ENCODE data around the gene CACNG4. TPM values are rescaled to one million over a fixed set of nuclear protein-coding genes. Genes with fewer than 3 reads are reported as not detected.

The CACNG4 gene
- total RNA-seq, 2 experiments from 2014 or later, result not detected

GRCh38 chr17:66981983-66982508 is 17.5 kb downstream of the CACNG4 start:
- no peaks in the 10 kb centered on the region for H3K9me2 ChIP-seq (ENCODE audit: insufficient read depth, low read length)
- no peaks in the 10 kb centered on the region for H3K79me2 ChIP-seq (ENCODE audit: insufficient read depth, low read depth, low read length)
- H3K9me3 ChIP-seq (ENCODE audit: low read length), result no peaks in the 10 kb centered on the region
- intact Hi-C loops (cut with micrococcal nuclease; ENCODE audit: unreplicated experiment), result no loop called here
- no TSS peak for BruUV-seq (replicated peaks)
- no peak overlapping the region for H3K27ac ChIP-seq (ENCODE audit: low read depth, low read length, poor library complexity, severe bottlenecking)
- no peak overlapping the region for H3K4me3 ChIP-seq (ENCODE audit: low read depth, low read length, poor library complexity, severe bottlenecking)
- no peaks in the 10 kb centered on the region for H3K36me3 ChIP-seq (ENCODE audit: insufficient read depth, low read length)
- ChIA-PET CTCF (ENCODE audit: unreplicated experiment) (interaction anchor here (0.7 kb wide), 1 partner anchor 12 kb away, joined by 3 read pairs; no protein-coding TSS in a partner anchor), POLR2A (no interaction called here)
- H3K4me2 ChIP-seq (ENCODE audit: low read length), result no peak overlapping the region
- DNase-seq (ENCODE audit: low spot score), result no peak
- TF ChIP-seq EZH2phosphoT487 (IDR thresholded peaks at IDR 0.05; ENCODE audit: borderline replicate concordance, low read depth, low read length), result no peak
- TF ChIP-seq, protein P1, sequence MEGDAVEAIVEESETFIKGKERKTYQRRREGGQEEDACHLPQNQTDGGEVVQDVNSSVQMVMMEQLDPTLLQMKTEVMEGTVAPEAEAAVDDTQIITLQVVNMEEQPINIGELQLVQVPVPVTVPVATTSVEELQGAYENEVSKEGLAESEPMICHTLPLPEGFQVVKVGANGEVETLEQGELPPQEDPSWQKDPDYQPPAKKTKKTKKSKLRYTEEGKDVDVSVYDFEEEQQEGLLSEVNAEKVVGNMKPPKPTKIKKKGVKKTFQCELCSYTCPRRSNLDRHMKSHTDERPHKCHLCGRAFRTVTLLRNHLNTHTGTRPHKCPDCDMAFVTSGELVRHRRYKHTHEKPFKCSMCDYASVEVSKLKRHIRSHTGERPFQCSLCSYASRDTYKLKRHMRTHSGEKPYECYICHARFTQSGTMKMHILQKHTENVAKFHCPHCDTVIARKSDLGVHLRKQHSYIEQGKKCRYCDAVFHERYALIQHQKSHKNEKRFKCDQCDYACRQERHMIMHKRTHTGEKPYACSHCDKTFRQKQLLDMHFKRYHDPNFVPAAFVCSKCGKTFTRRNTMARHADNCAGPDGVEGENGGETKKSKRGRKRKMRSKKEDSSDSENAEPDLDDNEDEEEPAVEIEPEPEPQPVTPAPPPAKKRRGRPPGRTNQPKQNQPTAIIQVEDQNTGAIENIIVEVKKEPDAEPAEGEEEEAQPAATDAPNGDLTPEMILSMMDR (conservative IDR thresholded peaks at IDR 0.05; ENCODE audit: low read length), result no peak
- H2AFZ ChIP-seq (ENCODE audit: low read length), result no peak overlapping the region
- H3K4me1 ChIP-seq (ENCODE audit: insufficient read depth, low read length, poor library complexity, severe bottlenecking), result no peaks in the 10 kb centered on the region
- H4K20me1 ChIP-seq (ENCODE audit: insufficient read depth, low read length), result no peaks in the 10 kb centered on the region

GRCh38 chr17:66983414-66984021 is 19.0 kb downstream of the CACNG4 start:
- DNase-seq (ENCODE audit: low spot score), result no peak
- no peak overlapping the region for H2AFZ ChIP-seq (ENCODE audit: low read length)
- H3K4me3 ChIP-seq (ENCODE audit: low read depth, low read length, poor library complexity, severe bottlenecking), result no peak overlapping the region
- no peak overlapping the region for H3K4me2 ChIP-seq (ENCODE audit: low read length)
- CTCF ChIA-PET (ENCODE audit: unreplicated experiment), result no interaction called here
- H3K79me2 ChIP-seq (ENCODE audit: insufficient read depth, low read depth, low read length), result no peaks in the 10 kb centered on the region
- intact Hi-C loops (cut with micrococcal nuclease; ENCODE audit: unreplicated experiment), result no loop called here
- H3K9me3 ChIP-seq (ENCODE audit: low read length), result no peaks in the 10 kb centered on the region
- H3K36me3 ChIP-seq (ENCODE audit: insufficient read depth, low read length), result no peaks in the 10 kb centered on the region
- no peaks in the 10 kb centered on the region for H4K20me1 ChIP-seq (ENCODE audit: insufficient read depth, low read length)
- H3K27ac ChIP-seq (ENCODE audit: low read depth, low read length, poor library complexity, severe bottlenecking), result no peak overlapping the region
- no peak for TF ChIP-seq EZH2phosphoT487 (IDR thresholded peaks at IDR 0.05; ENCODE audit: borderline replicate concordance, low read depth, low read length)
- TF ChIP-seq, protein P1 (conservative IDR thresholded peaks at IDR 0.05; ENCODE audit: low read length), result no peak
- BruUV-seq (replicated peaks), result no TSS peak
- POLR2A ChIA-PET, result no interaction called here
- H3K9me2 ChIP-seq (ENCODE audit: insufficient read depth, low read length), result no peaks in the 10 kb centered on the region
- H3K4me1 ChIP-seq (ENCODE audit: insufficient read depth, low read length, poor library complexity, severe bottlenecking), result no peaks in the 10 kb centered on the region

GRCh38 chr17:66984730-66985129 is 20.2 kb downstream of the CACNG4 start:
- H3K79me2 ChIP-seq (ENCODE audit: insufficient read depth, low read depth, low read length), result no peaks in the 10 kb centered on the region
- intact Hi-C loops (cut with micrococcal nuclease; ENCODE audit: unreplicated experiment), result no loop called here
- no peak for TF ChIP-seq EZH2phosphoT487 (IDR thresholded peaks at IDR 0.05; ENCODE audit: borderline replicate concordance, low read depth, low read length)
- TF ChIP-seq, protein P1 (conservative IDR thresholded peaks at IDR 0.05; ENCODE audit: low read length), result no peak
- CTCF ChIA-PET (ENCODE audit: unreplicated experiment), result no interaction called here
- BruUV-seq (replicated peaks), result no TSS peak
- no peak overlapping the region for H3K27ac ChIP-seq (ENCODE audit: low read depth, low read length, poor library complexity, severe bottlenecking)
- H3K9me3 ChIP-seq (ENCODE audit: low read length), result no peaks in the 10 kb centered on the region
- H3K4me3 ChIP-seq (ENCODE audit: low read depth, low read length, poor library complexity, severe bottlenecking), result no peak overlapping the region
- no peak overlapping the region for H3K4me2 ChIP-seq (ENCODE audit: low read length)
- no peaks in the 10 kb centered on the region for H3K4me1 ChIP-seq (ENCODE audit: insufficient read depth, low read length, poor library complexity, severe bottlenecking)
- no peaks in the 10 kb centered on the region for H4K20me1 ChIP-seq (ENCODE audit: insufficient read depth, low read length)
- DNase-seq (ENCODE audit: low spot score), result no peak
- H2AFZ ChIP-seq (ENCODE audit: low read length), result no peak overlapping the region
- POLR2A ChIA-PET, result no interaction called here
- no peaks in the 10 kb centered on the region for H3K9me2 ChIP-seq (ENCODE audit: insufficient read depth, low read length)
- no peaks in the 10 kb centered on the region for H3K36me3 ChIP-seq (ENCODE audit: insufficient read depth, low read length)
